MCF 10A (cell line): ENCODE results near the gene HLA-DMA. TPM values are rescaled to one million over a fixed set of nuclear protein-coding genes. Genes with fewer than 3 reads are reported as not detected.

Source experiments
- BruUV-seq: library from RNA; stranded (reverse); fragments of 400-500 nt; replicated peaks from 2 replicates; lab custom pipeline; 2021; lab: Mats Ljungman, UMichigan
- CTCF ChIA-PET: fragments of 300-600 bp; sonication (Branson Sonifier 250); formaldehyde crosslinking; extraction: SDS; loops from one replicate; lab custom pipeline; 2021; ENCODE audit warnings: antibody characterized with exemption, inconsistent platforms; lab: Yijun Ruan, JAX
- POLR2A ChIA-PET: fragments of 300-600, 350-650 bp; sonication (Branson Sonifier 250); formaldehyde crosslinking; extraction: SDS; loops from one replicate; lab custom pipeline; 2020; ENCODE audit warnings: antibody characterized with exemption, inconsistent platforms; lab: Yijun Ruan, JAX
- DNase-seq: peaks from one replicate; pipeline ENCODE4 v3.0.0-alpha.2; 2018; ENCODE audit not compliant: unreplicated experiment
- H3K27ac Mint-ChIP-seq: one replicate; pipeline ENCODE4 v1.8.0; 2022; ENCODE audit warnings: mild to moderate bottlenecking, low read depth, mixed read lengths; ENCODE audit not compliant: unreplicated experiment
- H3K27me3 Mint-ChIP-seq: one replicate; pipeline ENCODE4 v1.8.0; 2022; ENCODE audit warnings: mixed read lengths; ENCODE audit not compliant: insufficient read depth, unreplicated experiment
- H3K36me3 Mint-ChIP-seq: one replicate; pipeline ENCODE4 v1.8.0; 2022; ENCODE audit warnings: mild to moderate bottlenecking, moderate library complexity, mixed read lengths; ENCODE audit not compliant: insufficient read depth, unreplicated experiment
- H3K4me1 Mint-ChIP-seq: one replicate; pipeline ENCODE4 v1.8.0; 2022; ENCODE audit warnings: mixed read lengths; ENCODE audit not compliant: insufficient read depth, unreplicated experiment
- H3K4me3 Mint-ChIP-seq: one replicate; pipeline ENCODE4 v1.8.0; 2022; ENCODE audit warnings: mild to moderate bottlenecking, moderate library complexity, mixed read lengths; ENCODE audit not compliant: unreplicated experiment
- H3K9me3 Mint-ChIP-seq: one replicate; pipeline ENCODE4 v1.8.0; 2022; ENCODE audit warnings: mixed read lengths; ENCODE audit not compliant: unreplicated experiment
- intact Hi-C: fragments of 100-400 bp; cut with micrococcal nuclease; formaldehyde crosslinking; loops from 2 replicates; pipeline ENCODE4 v1.14.1; 2022
- total RNA-seq: library from RNA; stranded (reverse); gene quantifications from 2 replicates; pipeline ENCODE4 v1.2.3, GENCODE V29; 2022
- TF ChIP-seq, protein P1 (sequence below): fragments of 200-600 bp; IDR thresholded peaks from one replicate; pipeline ENCODE4 v1.8.0; 2022; ENCODE audit warnings: antibody characterized with exemption, mild to moderate bottlenecking; ENCODE audit not compliant: unreplicated experiment

The HLA-DMA gene
- total RNA-seq, 1 experiment from 2014 or later = 2.4 TPM

DNA sequence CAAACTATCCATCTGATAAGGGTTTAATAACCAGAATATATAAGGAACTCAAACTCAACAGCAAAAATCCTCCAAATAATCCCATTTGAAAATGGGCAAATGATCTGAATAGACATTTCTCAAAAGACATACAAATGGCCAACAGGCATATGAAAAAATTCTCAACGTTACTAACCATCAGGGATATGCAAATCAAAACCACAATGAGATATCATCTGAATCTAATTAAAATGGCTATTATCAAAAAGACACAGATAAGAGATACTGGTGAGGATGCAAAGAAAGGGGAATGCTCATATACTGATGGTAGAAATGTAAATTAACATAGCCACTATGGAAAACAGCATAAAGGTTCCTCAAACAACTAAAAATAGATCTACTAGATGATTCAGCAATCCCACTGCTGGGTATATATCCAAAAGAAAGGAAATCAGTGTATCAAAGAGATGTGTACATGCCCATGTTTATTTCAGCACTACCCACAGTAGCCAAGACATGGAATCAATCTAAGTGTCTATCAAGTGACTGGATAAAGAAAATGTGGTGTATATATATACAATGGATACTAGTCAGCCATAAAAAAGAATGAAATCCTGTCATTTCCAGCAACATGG, 9.4 kb upstream of the HLA-DMA start:
- BruUV-seq = no TSS peak
- TF ChIP-seq, protein P1, sequence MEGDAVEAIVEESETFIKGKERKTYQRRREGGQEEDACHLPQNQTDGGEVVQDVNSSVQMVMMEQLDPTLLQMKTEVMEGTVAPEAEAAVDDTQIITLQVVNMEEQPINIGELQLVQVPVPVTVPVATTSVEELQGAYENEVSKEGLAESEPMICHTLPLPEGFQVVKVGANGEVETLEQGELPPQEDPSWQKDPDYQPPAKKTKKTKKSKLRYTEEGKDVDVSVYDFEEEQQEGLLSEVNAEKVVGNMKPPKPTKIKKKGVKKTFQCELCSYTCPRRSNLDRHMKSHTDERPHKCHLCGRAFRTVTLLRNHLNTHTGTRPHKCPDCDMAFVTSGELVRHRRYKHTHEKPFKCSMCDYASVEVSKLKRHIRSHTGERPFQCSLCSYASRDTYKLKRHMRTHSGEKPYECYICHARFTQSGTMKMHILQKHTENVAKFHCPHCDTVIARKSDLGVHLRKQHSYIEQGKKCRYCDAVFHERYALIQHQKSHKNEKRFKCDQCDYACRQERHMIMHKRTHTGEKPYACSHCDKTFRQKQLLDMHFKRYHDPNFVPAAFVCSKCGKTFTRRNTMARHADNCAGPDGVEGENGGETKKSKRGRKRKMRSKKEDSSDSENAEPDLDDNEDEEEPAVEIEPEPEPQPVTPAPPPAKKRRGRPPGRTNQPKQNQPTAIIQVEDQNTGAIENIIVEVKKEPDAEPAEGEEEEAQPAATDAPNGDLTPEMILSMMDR = no peak
- intact Hi-C loops = no loop called here
- no peak for DNase-seq
- ChIA-PET POLR2A (interaction anchor here (1.4 to 2.0 kb wide), 5 partner anchors 9 to 22 kb away, joined by 5 to 13 read pairs (median 9); partner anchors contain the start of gene HLA-DMA), CTCF (interaction anchor here (0.8 to 2.8 kb wide), 4 partner anchors 8 to 29 kb away, joined by 3 to 22 read pairs (median 4); partner anchors contain the start of gene HLA-DMA)
- no peak overlapping the region for H3K27ac Mint-ChIP-seq
- H3K36me3 Mint-ChIP-seq = peaks cover 2% of the 10 kb centered on the region
- peaks cover 29% of the 10 kb centered on the region for H3K4me1 Mint-ChIP-seq
- H3K4me3 Mint-ChIP-seq = no peak overlapping the region
- no peaks in the 10 kb centered on the region for H3K9me3 Mint-ChIP-seq
- no peaks in the 10 kb centered on the region for H3K27me3 Mint-ChIP-seq

GRCh38 chr6:32960563-32960962, 7.7 kb upstream of the HLA-DMA start:
- intact Hi-C loops = no loop called here
- Mint-ChIP-seq H3K9me3 (no peaks in the 10 kb centered on the region), H3K4me3 (no peak overlapping the region), H3K27ac (peak overlapping the region; percentile 33), H3K4me1 (peaks cover 14% of the 10 kb centered on the region), H3K27me3 (no peaks in the 10 kb centered on the region), H3K36me3 (no peaks in the 10 kb centered on the region)
- ChIA-PET CTCF (no interaction called here), POLR2A (interaction anchor here (1.8 kb wide), 1 partner anchor 11 kb away, joined by 13 read pairs; no protein-coding TSS in a partner anchor)
- no peak for DNase-seq
- no TSS peak for BruUV-seq
- TF ChIP-seq, protein P1 = no peak

DNA sequence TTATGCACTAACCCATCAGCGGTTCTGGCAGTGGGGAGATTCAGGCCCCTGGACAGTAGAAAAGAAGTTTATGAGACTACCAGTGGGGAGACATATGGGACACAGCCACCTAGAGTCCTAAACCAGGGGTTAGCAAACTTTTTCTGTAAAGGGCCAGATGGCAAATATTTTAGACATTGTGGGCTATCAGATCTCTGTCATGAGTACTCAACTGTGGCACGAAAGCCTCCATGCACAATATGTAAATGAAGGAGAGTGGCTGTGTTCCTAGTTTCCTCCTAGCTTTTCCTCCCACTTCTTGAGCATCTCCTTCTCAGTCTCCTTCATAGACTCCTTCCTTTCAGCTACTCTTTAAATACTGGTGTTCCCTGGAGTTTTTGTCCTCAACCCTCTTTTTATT, 3.3 kb upstream of the HLA-DMA start:
- no peaks in the 10 kb centered on the region for H3K27me3 Mint-ChIP-seq
- intact Hi-C loops = no loop called here
- H3K27ac Mint-ChIP-seq = no peak overlapping the region
- TF ChIP-seq, protein P1 = no peak
- no peak for DNase-seq
- H3K4me3 Mint-ChIP-seq = no peak overlapping the region
- H3K4me1 Mint-ChIP-seq = no peaks in the 10 kb centered on the region
- no TSS peak for BruUV-seq
- CTCF ChIA-PET = interaction anchor here (0.8 to 4.4 kb wide), 4 partner anchors 8 to 630 kb away, joined by 3 to 49 read pairs (median 8); no protein-coding TSS in a partner anchor
- H3K9me3 Mint-ChIP-seq = no peaks in the 10 kb centered on the region
- POLR2A ChIA-PET = interaction anchor here (0.7 to 8.2 kb wide), 3 partner anchors 13 to 62 kb away, joined by 4 to 130 read pairs (median 4); partner anchors contain the start of gene BRD2
- H3K36me3 Mint-ChIP-seq = no peaks in the 10 kb centered on the region

GRCh38 chr6:32954986-32955802, 2.3 kb upstream of the HLA-DMA start:
- no peak overlapping the region for H3K27ac Mint-ChIP-seq
- TF ChIP-seq, protein P1 = no peak
- intact Hi-C loops = no loop called here
- no TSS peak for BruUV-seq
- no peaks in the 10 kb centered on the region for H3K27me3 Mint-ChIP-seq
- H3K4me3 Mint-ChIP-seq = no peak overlapping the region
- H3K36me3 Mint-ChIP-seq = no peaks in the 10 kb centered on the region
- ChIA-PET POLR2A (interaction anchor here (1.5 to 8.2 kb wide), 2 partner anchors 14 to 29 kb away, joined by 7 to 130 read pairs; partner anchors contain the start of gene BRD2), CTCF (interaction anchor here (0.6 to 4.4 kb wide), 15 partner anchors 8 to 293 kb away, joined by 3 to 55 read pairs (median 7); partner anchors contain the start of genes BRD2, HLA-DMB and TAP2)
- DNase-seq = peak; percentile 43
- no peaks in the 10 kb centered on the region for H3K4me1 Mint-ChIP-seq
- no peaks in the 10 kb centered on the region for H3K9me3 Mint-ChIP-seq
